ENCODE data around the gene PDZK1IP1.
"Not testable (repeated sequence)": the region's sequence is repeated elsewhere in the genome, so short reads cannot be mapped to it uniquely, and the experiment has no call there.

PDZK1IP1 gene

DNA sequence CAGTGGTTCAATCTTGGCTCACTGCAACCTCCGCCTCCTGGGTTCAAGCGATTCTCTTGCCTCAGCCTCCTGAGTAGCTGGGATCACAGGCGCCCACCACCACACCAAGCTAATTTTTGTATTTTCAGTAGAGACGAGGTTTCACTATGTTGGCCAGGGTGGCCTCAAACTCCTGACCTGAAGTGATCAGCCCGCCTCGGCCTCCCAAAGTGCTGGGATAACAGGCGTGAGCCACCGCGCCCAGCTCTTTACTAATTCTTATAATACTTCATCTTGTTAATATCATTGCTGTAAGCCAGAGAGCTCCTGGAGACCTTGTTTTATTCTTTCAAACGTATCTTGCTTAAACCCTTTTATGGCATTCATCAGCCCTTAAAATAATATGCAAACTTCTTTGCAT is 3.7 kb upstream of the PDZK1IP1 start:
- peaks cover 20% of the 10 kb centered on the region for H3K27me3 ChIP-seq (ENCODE audit: insufficient read depth, low read length)
- H3K4me3 ChIP-seq (ENCODE audit: low read depth, low read length); H3K27ac ChIP-seq (ENCODE audit: low read depth, low read length); H3K79me2 ChIP-seq (ENCODE audit: control insufficient read depth, insufficient read depth, low read length, unreplicated experiment); H2AFZ ChIP-seq (ENCODE audit: low read length, unreplicated experiment); H3K36me3 ChIP-seq (ENCODE audit: insufficient read depth, low read length): not testable (repeated sequence)
- H3K4me1 ChIP-seq (ENCODE audit: control insufficient read depth, insufficient read depth, low read length, unreplicated experiment) = peaks cover 15% of the 10 kb centered on the region

DNA sequence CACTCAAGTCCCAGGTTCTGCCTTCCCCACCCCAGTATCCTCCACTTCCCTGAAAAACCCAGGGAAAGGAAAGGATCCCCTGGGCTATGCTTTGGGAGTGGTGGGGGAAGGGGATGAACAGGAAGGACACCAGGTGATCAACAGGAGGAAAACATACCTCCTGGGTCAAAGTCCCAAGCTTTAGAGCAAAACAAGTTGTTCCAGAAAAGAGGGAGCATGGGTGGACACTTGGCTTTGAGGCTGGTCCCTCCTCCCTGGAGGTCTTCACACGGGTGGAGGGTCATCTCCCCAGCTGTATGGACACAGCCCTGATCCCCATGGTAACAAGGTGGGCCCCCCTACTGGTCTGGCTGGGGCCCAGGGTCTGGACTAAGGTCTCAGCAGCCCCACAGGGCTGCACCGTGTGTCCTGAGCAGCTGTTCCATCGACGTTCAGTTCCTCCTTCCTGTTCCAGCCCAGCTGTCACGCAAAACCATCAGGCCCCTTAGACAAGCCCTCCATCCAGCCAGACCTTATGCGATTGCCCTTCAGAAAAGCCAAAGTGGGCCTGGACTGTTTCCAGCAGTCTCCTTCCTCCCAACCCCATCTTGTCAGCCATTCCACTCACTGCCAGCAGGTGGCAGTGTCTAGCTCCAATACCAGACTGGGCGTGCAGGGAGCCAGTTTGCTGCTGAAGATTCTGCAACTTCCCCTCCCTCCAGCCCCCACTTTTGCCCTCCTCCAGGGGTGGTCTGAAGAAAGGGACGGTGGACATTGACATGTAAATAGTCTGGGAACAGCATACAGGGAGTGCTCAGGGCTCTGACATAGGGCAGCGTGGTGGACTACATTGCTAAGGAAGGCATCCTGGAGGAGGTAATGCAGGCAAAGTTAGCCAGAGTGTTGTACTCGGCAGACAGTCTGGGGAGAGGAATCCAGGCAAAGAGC is 2.9 kb upstream of the PDZK1IP1 start:
- Histone ChIP-seq H3K27me3 (ENCODE audit: insufficient read depth, low read length) (peaks cover 12% of the 10 kb centered on the region), H3K36me3 (ENCODE audit: insufficient read depth, low read length) (no peaks in the 10 kb centered on the region), H2AFZ (ENCODE audit: low read length, unreplicated experiment) (no peak overlapping the region), H3K4me1 (ENCODE audit: control insufficient read depth, insufficient read depth, low read length, unreplicated experiment) (peaks cover 15% of the 10 kb centered on the region), H3K4me3 (ENCODE audit: low read depth, low read length) (no peak overlapping the region), H3K79me2 (ENCODE audit: control insufficient read depth, insufficient read depth, low read length, unreplicated experiment) (no peaks in the 10 kb centered on the region), H3K27ac (ENCODE audit: low read depth, low read length) (no peak overlapping the region)

DNA sequence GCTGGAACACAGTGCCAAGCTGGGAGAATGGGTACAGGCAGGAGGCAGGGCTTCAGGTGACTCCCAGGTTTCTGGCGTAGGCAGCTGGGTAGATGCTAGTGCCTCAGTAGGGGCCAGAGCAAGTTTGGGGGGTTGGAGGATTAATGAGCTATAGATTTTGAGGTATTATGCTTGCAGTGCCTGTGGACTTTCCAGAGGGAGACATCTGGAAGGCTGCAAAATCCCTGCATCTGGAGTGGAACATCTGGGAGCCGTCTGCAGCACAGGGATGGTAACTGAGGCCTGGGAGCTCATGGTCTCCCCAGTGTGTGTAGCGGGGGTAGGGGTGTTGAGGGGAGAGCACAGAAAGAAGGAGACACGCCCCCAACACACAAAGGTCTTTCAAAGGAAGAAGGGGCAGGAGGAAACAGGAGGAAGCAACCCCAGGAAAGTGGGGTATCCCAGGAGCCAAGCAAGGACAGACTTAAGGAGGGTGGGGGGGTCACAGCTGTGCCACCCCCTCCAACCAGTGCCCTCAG is 2.2 kb upstream of the PDZK1IP1 start:
- Histone ChIP-seq H3K4me3 (ENCODE audit: low read depth, low read length) (no peak overlapping the region), H3K27me3 (ENCODE audit: insufficient read depth, low read length) (peaks cover 10% of the 10 kb centered on the region), H3K36me3 (ENCODE audit: insufficient read depth, low read length) (no peaks in the 10 kb centered on the region), H3K4me1 (ENCODE audit: control insufficient read depth, insufficient read depth, low read length, unreplicated experiment) (peaks cover 15% of the 10 kb centered on the region), H3K79me2 (ENCODE audit: control insufficient read depth, insufficient read depth, low read length, unreplicated experiment) (no peaks in the 10 kb centered on the region), H3K27ac (ENCODE audit: low read depth, low read length) (no peak overlapping the region), H2AFZ (ENCODE audit: low read length, unreplicated experiment) (no peak overlapping the region)

DNA sequence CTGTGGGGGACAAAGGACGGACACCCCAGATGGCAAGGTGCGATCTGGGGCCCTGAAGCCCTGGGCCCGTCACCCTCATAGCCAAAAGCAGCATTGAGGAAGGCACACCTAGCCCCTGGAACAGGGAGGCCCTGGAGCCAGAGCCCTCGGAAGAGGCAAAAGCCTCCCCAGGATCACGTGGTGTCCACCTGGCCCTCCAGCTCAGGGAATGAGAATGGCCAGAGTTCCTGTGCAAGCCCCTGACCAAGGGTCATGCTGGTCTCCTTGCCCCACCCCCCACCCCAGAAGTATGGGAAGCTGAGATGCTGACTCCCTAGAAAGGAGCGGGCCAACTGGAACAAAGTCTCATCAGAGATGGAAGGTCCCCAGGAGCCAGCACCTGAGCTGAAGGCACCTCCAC is 1.0 kb upstream of the PDZK1IP1 start:
- no peak overlapping the region for H2AFZ ChIP-seq (ENCODE audit: low read length, unreplicated experiment)
- H3K27ac ChIP-seq (ENCODE audit: low read depth, low read length) = no peak overlapping the region
- no peak overlapping the region for H3K4me3 ChIP-seq (ENCODE audit: low read depth, low read length)
- H3K79me2 ChIP-seq (ENCODE audit: control insufficient read depth, insufficient read depth, low read length, unreplicated experiment) = no peaks in the 10 kb centered on the region
- H3K4me1 ChIP-seq (ENCODE audit: control insufficient read depth, insufficient read depth, low read length, unreplicated experiment) = peaks cover 15% of the 10 kb centered on the region
- H3K36me3 ChIP-seq (ENCODE audit: insufficient read depth, low read length) = no peaks in the 10 kb centered on the region
- H3K27me3 ChIP-seq (ENCODE audit: insufficient read depth, low read length) = peaks cover 10% of the 10 kb centered on the region; the same call in 1 of the 2 replicates

DNA sequence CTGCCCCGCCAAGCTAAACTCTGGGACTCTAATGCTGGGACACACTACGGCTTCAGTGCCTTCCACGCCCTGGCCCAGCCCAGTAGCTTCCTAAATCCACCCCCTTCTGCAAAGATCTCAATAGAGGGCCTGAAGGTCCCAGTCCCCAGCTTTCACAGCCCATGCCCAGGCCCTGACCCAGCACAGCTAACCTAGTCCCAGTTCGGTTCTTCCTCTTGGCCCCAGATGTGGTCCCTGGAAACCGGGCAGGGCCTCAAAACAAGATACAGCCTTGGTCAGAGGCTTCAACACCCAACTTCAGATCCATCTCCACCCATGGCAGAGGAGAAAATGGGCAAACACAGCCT is 646 bp upstream of the PDZK1IP1 start:
- no peak overlapping the region for H3K4me3 ChIP-seq (ENCODE audit: low read depth, low read length)
- H3K79me2 ChIP-seq (ENCODE audit: control insufficient read depth, insufficient read depth, low read length, unreplicated experiment) = no peaks in the 10 kb centered on the region
- peak overlapping the region; percentile 70 for H2AFZ ChIP-seq (ENCODE audit: low read length, unreplicated experiment)
- H3K36me3 ChIP-seq (ENCODE audit: insufficient read depth, low read length) = no peaks in the 10 kb centered on the region
- no peak overlapping the region for H3K27ac ChIP-seq (ENCODE audit: low read depth, low read length)
- H3K4me1 ChIP-seq (ENCODE audit: control insufficient read depth, insufficient read depth, low read length, unreplicated experiment) = peaks cover 15% of the 10 kb centered on the region
- peaks cover 10% of the 10 kb centered on the region; the same call in 1 of the 2 replicates for H3K27me3 ChIP-seq (ENCODE audit: insufficient read depth, low read length)

DNA sequence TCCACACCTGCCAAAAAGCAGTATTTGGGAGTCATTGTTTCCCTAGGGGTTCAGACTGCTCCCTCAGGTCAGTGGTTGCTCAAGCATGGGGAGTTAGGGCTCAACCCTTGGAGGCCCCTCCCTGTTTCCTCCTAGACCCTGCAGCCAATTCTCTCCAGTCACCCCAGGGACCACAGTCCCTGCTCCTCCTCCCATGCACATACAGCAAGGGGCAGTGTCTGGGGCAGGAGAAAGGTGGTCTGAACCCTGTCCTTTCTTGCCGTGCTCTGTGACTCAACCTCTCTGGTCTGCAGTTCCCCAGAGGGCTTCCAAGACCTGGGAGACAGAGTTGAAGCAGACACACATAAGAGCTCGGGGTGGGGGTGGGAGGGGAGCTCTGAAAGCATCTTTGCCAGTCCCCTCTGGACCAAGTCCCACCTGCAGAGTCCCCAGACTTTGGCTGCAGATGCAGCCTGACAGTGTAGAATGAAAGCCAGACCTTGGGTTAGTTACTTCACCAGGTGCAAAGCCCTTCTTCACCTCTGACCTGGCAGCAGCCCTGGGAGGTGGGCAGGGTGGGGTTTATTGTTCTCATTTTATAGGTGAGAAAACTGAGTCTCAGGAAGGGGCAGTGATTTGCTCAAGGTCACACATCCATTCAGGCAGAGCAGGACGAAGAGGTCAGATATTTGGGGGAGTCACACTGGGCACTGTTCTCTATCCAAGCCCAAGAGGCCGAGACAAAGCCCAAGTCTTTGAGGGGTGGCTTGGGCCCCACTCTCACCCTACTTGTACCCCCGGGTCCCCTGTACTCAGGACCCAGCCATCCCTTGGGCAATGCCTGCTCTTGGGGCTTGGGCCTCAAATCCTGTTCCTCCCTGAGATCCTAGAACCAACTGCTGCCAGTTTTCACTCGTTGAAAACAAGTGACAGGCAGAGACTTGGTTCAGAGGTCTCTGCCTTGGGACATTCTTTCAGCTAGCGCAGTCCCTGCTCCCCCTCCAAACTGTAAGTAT is 748 bp downstream of the PDZK1IP1 start:
- no peak overlapping the region for H2AFZ ChIP-seq (ENCODE audit: low read length, unreplicated experiment)

DNA sequence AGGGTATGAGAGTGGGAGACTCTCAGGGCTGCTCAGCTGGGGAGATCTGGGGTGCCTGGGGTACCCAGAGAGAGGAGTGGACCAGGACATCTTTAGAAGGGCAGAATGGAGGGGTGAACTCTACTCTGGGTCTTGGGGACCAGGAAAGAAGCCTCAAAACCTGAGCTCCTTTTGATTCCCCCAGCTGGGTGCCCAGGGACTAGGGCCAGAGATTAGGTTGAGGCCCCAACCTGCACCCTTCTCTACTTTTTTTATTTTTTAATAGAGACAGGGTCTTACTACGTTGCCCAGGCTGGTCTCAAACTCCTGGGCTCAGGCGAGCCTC is 1.9 kb downstream of the PDZK1IP1 start:
- H3K79me2 ChIP-seq (ENCODE audit: control insufficient read depth, insufficient read depth, low read length, unreplicated experiment) = no peaks in the 10 kb centered on the region
- H3K27ac ChIP-seq (ENCODE audit: low read depth, low read length) = no peak overlapping the region
- H3K4me1 ChIP-seq (ENCODE audit: control insufficient read depth, insufficient read depth, low read length, unreplicated experiment) = peaks cover 15% of the 10 kb centered on the region
- H3K27me3 ChIP-seq (ENCODE audit: insufficient read depth, low read length) = no peaks in the 10 kb centered on the region
- H3K4me3 ChIP-seq (ENCODE audit: low read depth, low read length) = no peak overlapping the region
- no peaks in the 10 kb centered on the region for H3K36me3 ChIP-seq (ENCODE audit: insufficient read depth, low read length)
- no peak overlapping the region for H2AFZ ChIP-seq (ENCODE audit: low read length, unreplicated experiment)

More for the DNA sequence above, 748 bp downstream of the PDZK1IP1 start:
- Histone ChIP-seq H3K27ac (ENCODE audit: low read depth, low read length) (no peak overlapping the region), H3K36me3 (ENCODE audit: insufficient read depth, low read length) (no peaks in the 10 kb centered on the region), H3K79me2 (ENCODE audit: control insufficient read depth, insufficient read depth, low read length, unreplicated experiment) (no peaks in the 10 kb centered on the region), H3K4me3 (ENCODE audit: low read depth, low read length) (no peak overlapping the region), H3K27me3 (ENCODE audit: insufficient read depth, low read length) (peaks cover 3% of the 10 kb centered on the region; the same call in 1 of the 2 replicates), H3K4me1 (ENCODE audit: control insufficient read depth, insufficient read depth, low read length, unreplicated experiment) (peaks cover 15% of the 10 kb centered on the region)

DNA sequence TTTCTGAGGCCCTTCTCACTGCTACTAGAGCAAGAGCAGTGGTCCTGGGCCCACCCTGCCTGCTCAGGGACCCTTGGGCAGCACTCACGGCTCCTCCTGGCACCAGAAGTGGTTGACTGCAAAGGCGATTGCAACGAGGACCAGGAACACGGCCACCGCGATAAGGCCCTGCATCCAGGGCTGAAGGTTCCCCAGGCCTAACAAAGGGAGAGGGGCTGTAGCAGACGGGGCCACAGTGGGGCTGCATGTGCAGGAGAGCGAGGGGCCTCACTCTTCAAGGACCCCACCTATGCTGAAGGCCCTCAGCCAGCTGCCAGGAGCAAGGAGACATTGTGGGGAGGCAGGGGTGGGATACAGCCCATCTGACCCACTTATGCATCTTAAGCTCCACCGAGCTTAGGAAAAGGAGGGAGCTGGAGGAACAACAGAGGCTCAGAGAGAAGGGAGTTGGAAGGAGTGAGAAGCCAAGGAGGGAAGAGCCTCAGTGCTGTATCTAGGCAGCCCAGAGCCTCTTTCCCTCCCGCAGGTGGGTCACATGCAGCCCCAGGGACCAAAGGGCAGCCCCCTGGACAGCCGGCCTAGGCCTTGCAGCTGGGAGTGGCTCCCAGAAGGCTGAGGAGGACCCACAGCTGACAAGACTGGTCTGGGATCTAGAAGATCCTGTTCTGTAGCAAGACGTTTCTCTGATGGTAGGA is 2.5 kb downstream of the PDZK1IP1 start:
- no peaks in the 10 kb centered on the region for H3K36me3 ChIP-seq (ENCODE audit: insufficient read depth, low read length)
- H3K4me3 ChIP-seq (ENCODE audit: low read depth, low read length) = no peak overlapping the region
- peaks cover 15% of the 10 kb centered on the region for H3K4me1 ChIP-seq (ENCODE audit: control insufficient read depth, insufficient read depth, low read length, unreplicated experiment)
- H3K27ac ChIP-seq (ENCODE audit: low read depth, low read length) = no peak overlapping the region
- H3K27me3 ChIP-seq (ENCODE audit: insufficient read depth, low read length) = no peaks in the 10 kb centered on the region
- no peaks in the 10 kb centered on the region for H3K79me2 ChIP-seq (ENCODE audit: control insufficient read depth, insufficient read depth, low read length, unreplicated experiment)
- H2AFZ ChIP-seq (ENCODE audit: low read length, unreplicated experiment) = no peak overlapping the region

DNA sequence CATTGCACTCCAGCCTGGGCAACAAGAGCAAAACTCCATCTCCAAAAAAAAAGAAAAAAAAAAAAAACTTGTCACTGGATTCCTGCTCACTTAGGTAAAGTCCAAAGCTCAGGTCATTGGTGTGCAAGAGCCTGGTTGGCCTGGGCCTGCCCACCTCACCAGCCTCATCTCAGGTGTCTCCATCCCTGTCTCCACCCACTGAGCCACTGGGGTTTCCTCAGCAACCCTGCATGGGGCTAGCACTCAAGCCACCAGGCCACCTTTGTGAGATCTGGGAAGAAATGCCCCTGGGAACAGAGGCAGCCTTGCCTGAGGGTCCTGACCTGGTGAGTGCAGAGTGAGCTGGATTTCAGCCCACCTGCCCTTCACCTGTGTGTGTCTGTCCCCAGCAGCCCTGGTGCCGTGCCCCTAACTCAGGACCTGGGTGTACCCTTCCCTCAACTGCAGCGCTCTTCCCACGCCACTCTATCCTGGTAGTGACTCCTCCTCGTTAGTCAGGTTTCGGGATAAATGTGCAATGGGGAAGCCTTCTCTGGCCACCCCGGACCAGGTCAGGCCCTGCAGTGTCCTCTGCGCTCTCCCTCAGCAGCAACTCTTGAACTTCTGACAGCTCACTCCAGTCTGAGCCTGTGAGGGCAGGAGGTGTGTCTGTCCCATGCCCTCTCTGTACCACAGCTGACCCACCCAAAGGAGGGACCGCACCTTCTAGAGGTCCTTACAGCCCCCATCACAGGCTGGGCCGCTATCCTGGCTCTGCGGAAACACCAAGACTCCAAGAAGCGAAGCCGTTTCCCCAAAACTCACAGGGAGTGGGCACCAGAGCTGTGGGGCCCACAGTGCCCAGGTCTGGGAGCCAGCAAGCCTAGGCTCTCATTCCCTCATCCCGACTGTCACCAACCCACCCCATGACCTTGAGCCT is 3.3 kb downstream of the PDZK1IP1 start:
- H3K27ac ChIP-seq (ENCODE audit: low read depth, low read length) = no peak overlapping the region
- peaks cover 20% of the 10 kb centered on the region for H3K4me1 ChIP-seq (ENCODE audit: control insufficient read depth, insufficient read depth, low read length, unreplicated experiment)

More for the DNA sequence above, 3.3 kb downstream of the PDZK1IP1 start:
- H3K27me3 ChIP-seq (ENCODE audit: insufficient read depth, low read length) = no peaks in the 10 kb centered on the region
- H3K36me3 ChIP-seq (ENCODE audit: insufficient read depth, low read length) = no peaks in the 10 kb centered on the region
- H2AFZ ChIP-seq (ENCODE audit: low read length, unreplicated experiment) = no peak overlapping the region
- H3K79me2 ChIP-seq (ENCODE audit: control insufficient read depth, insufficient read depth, low read length, unreplicated experiment) = no peaks in the 10 kb centered on the region
- H3K4me3 ChIP-seq (ENCODE audit: low read depth, low read length) = no peak overlapping the region
